Middle frontal gyrus (tissue), 1 donor: Measurements from ENCODE around the gene MCRIP2.

ENCODE experiments used
- DNase-seq: peaks from one replicate; pipeline ENCODE4 v3.0.0-alpha.2; 2015; ENCODE audit warnings: low spot score; ENCODE audit errors: extremely low spot score

Gene MCRIP2

DNA sequence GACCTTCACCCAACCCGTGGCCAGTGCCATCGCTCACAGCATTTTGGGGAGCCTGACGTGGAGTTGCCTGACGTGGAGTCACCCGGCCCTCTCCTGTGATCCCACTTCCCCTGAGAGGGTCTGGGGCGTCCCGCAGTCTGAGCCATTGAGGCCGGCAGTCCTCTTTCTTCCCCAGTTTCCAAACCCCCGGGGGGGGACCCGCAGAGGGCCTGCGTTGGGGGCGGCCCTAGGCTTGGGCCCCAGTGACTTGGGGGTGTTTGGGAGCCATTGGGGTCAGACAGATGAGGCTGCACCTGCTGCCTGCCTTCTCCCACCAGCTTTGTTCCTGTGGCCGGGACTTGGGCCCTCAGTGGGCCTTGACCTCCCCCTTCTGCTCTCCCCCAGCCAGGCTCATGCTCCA, 28.0 kb downstream of the MCRIP2 start:
- DNase-seq: no peak

DNA sequence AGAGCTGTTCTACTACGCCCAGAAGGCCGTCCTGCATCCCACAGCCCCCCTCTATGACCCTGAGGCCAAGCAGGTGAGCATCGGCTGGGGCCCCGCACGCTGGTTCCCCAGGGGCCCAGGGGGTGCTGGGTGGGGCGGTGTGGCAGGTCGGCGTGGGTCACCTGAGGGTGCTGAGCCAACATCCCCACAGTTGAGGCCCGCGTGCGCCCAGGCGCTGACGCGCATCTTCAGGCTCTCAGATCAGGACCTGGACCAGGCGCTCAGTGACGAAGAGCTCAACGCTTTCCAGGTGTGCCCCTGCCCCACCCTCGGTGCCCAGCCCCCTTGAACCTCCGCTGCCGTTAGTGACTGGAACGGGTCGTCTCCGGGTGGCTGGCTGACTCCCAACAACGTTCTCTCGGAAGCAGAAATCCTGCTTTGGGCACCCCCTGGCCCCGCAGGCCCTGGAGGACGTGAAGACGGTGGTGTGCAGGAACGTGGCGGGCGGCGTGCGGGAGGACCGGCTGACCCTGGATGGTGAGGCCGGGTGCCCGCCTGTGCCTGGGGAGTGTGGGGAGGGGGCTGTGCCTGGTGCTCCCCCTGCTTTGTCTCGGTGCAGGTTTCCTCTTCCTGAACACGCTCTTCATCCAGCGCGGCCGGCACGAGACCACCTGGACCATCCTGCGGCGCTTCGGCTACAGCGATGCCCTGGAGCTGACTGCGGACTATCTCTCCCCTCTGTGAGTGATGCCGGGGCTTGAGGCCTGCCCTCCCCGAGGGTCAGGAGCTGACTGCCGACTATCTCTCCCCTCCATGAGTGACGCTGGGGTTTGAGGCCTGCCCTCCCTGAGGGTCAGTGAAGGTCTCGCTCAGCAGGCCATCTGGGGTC, 29.1 kb downstream of the MCRIP2 start:
- DNase-seq: no peak

DNA sequence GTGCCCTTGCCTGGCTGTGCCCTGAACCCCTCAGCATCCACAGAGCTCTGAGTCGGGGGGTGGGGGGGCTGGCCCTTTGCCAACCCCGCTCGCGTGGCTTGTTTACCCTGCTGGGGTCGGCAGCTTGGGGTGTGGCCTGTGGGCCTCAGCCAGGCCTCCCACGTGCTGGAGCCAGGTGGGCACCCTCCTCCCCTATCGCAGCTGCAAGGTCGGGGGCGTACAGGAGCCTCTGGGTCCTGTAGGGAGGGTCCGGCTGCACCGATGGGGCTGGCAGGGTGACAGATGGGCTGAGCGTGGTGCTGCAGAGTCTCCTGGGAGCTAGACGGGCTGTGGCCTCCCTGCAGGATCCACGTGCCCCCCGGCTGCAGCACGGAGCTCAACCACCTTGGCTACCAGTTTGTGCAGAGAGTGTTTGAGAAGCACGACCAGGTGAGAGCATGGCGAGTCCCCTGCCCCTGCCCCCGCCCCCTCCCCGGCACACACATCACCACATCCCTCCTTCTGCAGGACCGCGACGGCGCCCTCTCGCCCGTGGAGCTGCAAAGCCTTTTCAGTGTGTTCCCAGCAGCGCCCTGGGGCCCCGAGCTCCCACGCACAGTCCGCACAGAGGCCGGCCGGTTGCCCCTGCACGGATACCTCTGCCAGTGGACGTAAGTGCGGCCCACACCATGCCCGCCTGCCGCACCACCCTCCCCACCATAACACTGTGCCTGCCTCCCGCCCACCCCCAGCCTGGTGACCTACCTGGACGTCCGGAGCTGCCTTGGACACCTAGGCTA, 29.9 kb downstream of the MCRIP2 start:
- no peak for DNase-seq

DNA sequence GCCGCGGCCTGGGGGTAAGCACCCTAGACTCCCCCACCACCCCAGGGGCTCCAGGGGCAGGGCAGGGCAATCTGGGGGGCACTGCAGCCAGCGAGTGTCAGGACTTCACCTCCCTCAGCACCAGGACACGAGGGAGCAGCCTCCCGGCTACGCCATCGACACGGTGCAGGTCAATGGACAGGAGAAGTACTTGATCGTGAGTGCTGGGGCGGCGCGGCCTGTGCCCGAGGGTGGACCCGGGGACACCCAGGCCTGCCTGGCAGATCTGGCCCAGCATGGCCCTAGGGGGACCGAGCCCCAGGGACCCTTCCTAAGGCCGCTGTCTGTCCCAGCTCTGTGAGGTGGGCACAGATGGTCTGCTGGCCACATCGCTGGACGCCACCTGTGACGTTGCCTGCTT, 30.7 kb downstream of the MCRIP2 start:
- DNase-seq: no peak

DNA sequence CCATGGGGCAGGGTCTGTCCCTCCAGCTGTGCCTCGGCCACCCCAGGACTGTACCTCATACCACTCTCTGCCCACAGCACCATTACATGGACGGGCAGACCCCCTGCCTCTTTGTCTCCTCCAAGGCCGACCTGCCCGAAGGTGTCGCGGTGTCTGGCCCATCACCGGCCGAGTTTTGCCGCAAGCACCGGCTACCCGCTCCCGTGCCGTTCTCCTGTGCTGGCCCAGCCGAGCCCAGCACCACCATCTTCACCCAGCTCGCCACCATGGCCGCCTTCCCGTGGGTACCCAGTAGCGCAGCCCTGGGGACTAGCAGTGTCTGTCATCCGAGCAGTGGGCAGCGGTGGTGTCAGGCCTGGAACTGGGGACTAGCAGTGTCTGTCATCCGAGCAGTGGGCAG, 31.2 kb downstream of the MCRIP2 start:
- no peak for DNase-seq

DNA sequence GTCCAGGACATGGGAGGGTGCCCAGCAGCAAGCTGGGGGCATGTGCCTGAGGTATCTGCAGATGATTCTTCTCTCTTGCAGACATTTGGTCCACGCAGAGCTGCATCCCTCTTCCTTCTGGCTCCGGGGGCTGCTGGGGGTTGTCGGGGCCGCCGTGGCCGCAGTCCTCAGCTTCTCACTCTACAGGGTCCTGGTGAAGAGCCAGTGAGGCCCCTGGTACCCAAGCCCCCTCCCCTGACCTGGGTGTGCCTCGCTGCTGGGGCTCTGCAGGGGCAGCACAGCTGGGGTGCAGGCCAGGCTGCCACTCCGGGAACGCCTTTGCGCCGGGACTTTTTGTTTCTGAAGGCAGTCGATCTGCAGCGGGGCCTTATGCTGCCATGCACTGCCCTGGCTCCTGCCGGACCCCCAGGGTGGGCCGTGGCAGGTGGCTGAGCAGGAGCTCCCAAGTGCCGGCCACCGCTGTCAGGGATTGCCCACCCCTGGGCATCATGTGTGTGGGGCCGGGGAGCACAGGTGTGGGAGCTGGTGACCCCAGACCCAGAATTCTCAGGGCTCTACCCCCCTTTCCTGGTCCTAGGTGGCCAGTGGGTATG, 31.9 kb downstream of the MCRIP2 start:
- no peak for DNase-seq

DNA sequence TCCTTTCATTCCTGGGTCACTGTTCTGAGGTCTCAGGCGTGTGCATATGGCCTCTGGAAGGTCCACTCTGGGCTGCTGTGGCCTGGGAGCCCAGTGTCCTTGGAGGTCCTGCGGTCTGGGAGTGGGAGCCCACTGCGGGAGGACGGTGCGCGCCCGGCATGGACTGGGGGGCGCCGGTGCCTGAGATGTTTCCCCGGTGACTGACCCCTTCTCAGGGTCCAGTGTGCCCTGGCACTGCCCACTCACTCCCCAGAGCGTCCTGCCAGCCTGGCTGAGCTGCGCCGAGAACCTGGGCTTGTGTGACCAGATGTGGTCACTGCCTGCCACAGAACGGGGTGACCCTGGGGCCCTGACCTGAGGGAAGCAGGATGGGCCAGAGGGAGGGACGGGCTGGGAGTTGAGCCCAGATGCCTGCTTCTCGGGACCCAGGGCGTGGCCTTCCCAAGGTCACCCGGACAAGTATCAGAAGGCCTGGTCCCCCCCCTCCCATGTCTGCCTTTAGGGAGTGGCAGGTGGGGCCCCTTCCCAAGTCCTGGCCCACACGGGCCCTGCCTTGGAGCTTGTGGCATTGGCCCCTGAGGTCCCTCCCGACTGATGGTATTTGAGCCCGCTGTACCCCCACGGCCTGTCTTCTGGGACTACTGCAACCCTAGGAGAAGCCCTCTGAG, 32.7 kb downstream of the MCRIP2 start:
- DNase-seq: no peak

DNA sequence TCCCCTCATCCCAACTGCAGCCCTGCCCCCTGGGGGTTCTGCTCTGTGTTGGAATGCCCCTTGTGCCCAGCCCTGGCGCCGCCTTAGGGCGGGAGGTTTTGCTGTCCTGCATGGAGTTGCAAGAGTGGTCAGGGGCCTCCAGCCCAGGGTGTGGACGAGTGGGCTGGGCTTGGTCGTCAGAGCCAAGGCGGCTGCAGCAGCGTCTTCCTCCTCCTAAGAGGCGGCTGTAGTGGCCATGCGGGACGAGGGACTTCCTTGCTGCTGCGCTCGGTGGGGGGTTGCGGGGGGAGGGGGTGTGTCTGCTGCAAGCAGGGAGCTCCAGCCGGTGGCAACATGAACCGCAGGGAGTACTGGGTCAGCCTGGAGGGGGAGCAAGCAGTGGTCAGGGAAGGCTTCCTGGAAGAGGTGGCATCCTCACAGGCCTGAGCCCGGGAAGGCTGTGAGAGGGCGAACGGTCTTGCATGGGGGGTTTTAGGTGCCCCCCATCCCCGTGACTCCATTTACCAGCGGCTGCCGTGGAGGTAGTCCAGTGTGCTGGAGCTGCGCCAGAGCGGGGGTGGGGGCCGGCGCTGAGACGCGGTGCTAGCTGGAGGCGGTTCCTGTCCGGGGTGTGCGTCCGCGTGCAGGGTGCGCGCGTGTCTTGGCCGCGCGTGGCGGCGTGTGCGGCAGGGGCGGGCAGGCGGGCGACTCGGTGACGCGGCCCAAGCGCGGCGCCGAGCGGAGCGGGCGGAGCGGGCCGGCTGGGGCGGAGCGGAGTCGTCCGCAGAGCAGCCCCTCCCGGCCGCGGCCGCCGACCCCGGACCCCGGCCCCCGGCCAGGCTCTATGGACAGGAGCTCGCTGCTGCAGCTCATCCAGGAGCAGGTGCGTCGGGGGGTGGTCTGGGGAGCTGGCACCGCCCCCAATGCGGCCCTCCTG, 33.6 kb downstream of the MCRIP2 start, which contains the start of gene RHBDL1:
RHBDL1 (plus strand) TSS at position 704 of the 916 bp plus-strand sequence; CDS start at position 824, 120 bp downstream.
- DNase-seq: peak; percentile 44

DNA sequence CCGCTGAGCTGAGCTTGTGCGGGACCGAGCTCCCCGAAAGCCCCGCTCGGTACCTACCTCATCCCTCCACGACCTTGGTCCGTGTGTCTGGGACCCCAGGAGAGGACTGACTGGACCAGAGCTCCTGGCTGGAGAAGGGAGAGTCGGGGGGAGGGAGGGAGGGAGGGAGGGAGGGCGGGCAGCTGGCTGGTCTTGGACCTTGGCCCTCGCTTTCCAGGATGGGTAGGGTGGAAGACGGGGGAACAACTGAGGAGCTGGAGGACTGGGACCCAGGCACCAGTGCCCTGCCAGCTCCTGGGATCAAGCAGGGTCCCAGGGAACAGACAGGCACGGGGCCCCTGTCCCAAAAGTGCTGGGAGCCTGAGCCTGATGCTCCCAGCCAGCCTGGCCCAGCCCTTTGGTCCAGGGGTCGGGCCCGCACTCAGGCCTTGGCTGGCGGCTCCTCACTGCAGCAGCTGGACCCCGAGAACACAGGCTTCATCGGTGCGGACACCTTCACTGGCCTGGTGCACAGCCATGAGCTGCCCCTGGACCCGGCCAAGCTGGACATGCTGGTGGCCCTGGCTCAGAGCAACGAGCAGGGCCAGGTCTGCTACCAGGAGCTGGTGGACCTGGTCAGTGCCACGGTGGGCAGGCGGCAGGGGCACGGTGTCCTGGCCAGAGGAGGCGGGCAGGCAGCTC, 34.4 kb downstream of the MCRIP2 start:
- DNase-seq: no peak

DNA sequence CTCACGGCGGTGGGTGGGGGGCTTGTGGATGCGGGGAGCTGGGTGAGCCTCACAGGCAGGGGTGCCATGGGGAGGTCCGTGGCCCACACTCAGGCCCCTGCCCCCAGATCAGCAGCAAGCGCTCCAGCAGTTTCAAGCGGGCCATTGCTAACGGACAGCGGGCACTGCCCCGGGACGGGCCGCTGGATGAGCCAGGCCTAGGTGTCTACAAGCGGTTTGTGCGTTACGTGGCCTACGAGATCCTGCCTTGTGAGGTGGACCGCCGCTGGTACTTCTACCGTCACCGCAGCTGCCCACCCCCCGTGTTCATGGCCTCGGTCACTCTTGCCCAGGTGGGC, 34.9 kb downstream of the MCRIP2 start:
- no peak for DNase-seq

DNA sequence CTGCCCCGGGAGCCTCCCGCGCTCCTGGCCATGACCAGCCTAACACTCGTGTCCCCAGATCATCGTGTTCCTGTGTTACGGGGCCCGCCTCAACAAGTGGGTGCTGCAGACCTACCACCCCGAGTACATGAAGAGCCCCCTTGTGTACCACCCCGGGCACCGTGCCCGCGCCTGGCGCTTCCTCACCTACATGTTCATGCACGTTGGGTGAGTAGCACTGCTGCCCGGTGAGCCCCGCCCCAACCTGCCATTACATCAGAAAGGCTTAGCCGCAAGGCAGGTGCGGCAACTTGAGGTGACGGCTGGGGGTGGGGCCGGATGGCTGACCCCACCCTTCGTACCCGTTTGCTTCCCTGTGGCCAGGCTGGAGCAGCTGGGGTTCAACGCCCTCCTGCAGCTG, 35.3 kb downstream of the MCRIP2 start:
- DNase-seq: no peak

DNA sequence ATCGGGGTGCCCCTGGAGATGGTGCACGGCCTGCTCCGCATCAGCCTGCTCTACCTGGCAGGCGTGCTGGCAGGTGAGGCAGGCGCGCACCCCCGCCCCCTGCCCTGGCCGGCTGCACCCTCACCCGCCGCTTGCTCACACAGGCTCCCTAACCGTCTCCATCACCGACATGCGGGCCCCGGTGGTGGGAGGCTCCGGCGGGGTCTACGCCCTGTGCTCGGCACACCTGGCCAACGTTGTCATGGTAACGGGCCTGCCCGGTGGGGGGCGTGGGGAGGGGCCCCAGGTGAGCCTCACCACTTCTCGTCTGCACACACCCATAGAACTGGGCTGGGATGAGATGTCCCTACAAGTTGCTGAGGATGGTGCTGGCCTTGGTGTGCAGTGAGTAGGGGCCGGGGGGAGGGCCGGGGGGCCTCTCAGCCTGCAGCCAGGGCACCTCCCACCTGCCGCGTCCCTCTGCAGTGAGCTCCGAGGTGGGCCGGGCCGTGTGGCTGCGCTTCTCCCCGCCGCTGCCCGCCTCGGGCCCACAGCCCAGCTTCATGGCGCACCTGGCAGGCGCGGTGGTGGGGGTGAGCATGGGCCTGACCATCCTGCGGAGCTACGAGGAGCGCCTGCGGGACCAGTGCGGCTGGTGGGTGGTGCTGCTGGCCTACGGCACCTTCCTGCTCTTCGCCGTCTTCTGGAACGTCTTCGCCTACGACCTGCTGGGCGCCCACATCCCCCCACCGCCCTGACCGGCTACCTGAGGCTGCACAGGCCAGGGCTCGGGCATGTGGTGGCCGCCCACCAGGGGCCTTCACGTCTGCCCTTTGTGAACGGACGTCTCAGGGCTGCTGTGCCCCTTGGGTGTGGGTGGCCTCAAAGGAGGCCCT, 35.9 kb downstream of the MCRIP2 start:
- DNase-seq: no peak

DNA sequence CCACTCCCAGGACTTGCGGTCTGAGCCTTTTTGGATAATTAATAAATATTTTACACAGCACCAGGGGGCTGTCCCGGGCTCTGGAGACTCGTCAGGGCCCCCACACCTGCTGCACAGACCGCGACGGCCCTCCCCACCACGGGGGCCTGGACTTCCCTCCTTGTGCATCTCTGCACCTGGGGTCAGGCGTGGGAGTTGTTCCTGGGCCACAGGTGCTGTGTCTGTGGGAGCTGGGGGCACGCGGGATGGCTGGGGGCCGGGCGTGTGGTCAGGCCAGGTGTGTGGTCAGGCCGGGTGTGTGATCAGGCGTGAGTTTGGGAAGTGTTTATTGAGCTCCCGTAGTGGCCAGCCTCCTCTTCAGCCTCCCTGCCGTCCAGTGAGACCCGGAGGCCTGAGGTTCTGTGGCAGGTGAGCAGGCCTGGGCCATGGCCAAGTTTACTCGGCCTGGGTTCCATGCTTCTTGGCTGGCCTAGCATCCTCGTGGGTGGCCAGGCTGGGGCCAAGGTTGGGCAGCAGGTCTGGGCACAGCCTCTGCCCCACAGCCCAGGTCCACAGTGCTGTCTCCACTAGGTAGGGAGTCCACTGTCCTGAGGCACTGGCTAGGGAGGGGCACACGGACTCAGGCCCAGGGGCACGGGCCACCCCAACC, 36.7 kb downstream of the MCRIP2 start:
- DNase-seq: no peak

DNA sequence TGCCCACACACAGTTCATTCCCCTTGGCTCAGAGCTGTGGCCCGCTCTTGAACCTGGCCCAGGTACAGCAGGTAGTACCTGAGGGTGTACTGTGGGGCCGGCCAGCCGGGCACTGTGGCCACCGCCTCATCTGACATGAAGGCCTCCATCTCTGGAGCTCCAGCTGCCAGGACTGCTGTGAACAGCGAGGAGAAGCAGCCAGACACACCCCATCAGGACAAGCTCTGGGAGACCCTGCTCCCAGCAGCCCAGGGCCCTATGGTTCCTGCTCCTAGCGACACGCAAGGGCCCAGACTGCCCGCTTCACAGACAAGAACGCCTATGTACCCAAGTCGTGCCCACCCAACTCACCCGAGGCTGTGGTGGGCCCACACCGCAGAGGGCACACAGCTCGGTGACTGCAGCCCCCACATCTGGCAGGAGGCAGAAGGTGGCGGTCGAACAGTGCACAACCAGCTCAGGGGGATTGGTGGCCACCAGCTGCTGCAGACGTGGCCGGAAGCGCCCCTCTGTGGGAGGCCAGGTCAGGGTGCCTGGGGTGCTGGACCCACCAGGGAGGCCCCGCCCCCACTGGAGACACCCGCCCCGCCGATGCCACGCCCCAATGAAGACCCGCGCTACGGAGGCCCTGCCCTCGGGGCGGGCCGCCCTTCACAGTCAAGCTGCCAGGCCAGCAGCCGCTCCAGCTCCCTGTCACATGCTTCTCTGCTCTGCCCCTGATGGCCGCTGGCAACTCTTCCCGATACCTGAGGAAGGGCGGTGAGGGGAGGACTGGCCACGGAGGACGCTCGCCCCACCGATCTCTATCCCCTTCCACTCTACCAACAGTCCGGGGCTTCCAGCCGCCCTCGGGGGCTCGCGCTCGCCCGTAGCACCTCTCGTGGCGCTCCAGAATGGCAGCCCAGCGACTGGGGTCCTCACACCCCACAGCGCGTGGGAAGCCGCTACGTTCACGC, 37.5 kb downstream of the MCRIP2 start:
- DNase-seq: no peak

DNA sequence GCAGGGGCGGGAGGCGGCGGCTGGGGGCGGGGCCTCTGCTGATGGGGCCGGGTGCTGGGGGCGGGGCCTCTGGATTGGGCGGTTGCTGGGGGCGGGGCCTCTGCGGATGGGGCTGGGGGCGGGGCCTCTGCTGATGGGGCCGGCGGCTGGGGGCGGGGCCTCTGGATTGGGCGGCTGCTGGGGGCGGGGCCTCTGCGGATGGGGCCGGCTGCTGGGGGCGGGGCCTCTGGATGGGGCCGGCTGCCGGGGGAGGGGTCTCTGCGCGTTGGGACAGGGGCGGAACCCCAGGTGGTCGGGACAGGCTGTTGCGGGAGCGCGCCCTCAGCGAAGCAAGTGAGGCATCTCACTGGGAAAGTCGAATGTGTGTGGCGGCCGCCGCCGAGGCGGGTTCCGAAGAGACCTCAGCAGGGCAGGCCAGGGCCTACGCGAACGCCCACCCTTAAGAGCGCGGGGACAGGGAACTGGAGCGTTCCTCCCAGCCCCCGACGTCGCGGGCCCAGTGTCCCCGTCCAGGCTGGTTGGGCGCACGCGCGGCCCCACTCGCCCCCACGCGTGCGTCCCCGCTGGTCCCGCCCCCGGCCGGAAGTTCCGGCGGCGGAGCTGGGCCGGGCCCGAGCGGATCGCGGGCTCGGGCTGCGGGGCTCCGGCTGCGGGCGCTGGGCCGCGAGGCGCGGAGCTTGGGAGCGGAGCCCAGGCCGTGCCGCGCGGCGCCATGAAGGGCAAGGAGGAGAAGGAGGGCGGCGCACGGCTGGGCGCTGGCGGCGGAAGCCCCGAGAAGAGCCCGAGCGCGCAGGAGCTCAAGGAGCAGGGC, 38.4 kb downstream of the MCRIP2 start, which contains the start of gene STUB1:
STUB1 (plus strand) TSS at position 597 of the 811 bp plus-strand sequence; CDS start at position 713, 116 bp downstream.
- peak; percentile 81 for DNase-seq

DNA sequence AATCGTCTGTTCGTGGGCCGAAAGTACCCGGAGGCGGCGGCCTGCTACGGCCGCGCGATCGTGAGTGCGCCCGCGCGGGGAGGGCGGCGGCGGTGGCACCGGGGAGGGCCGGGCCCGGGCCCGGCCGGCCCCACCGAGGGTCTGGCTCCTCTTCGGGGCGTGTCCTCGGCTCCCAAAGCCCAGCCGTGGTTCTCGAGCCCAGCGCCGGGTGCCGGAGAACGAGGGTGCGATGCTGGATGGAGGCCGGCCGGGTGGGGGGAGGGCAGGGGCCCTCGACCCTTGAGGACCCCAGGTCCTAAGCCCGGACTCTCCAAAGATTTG, 39.0 kb downstream of the MCRIP2 start:
- no peak for DNase-seq
